Osteocyte (in vitro differentiated cells): ENCODE results near the gene SPTB. TPM values are rescaled to one million over a fixed set of nuclear protein-coding genes. Genes with fewer than 3 reads are reported as not detected.

Experiments
- DNase-seq: peaks from one replicate; pipeline ENCODE4 v3.0.0; 2021; ENCODE audit warnings: mixed read lengths; ENCODE audit not compliant: unreplicated experiment; ENCODE audit errors: extremely low spot score
- H3K27ac Mint-ChIP-seq: one replicate; pipeline ENCODE4 v1.8.0; 2021; ENCODE audit warnings: mild to moderate bottlenecking, mixed read lengths; ENCODE audit not compliant: unreplicated experiment
- H3K27me3 Mint-ChIP-seq: one replicate; pipeline ENCODE4 v1.8.0; 2021; ENCODE audit warnings: mixed read lengths; ENCODE audit not compliant: unreplicated experiment
- H3K36me3 Mint-ChIP-seq: one replicate; pipeline ENCODE4 v1.8.0; 2021; ENCODE audit warnings: mixed read lengths; ENCODE audit not compliant: unreplicated experiment
- H3K4me1 Mint-ChIP-seq: one replicate; pipeline ENCODE4 v1.8.0; 2021; ENCODE audit warnings: mixed read lengths; ENCODE audit not compliant: unreplicated experiment
- H3K4me3 Mint-ChIP-seq: one replicate; pipeline ENCODE4 v1.8.0; 2021; ENCODE audit warnings: mild to moderate bottlenecking, moderate library complexity, mixed read lengths; ENCODE audit not compliant: unreplicated experiment
- H3K9me3 Mint-ChIP-seq: one replicate; pipeline ENCODE4 v1.8.0; 2021; ENCODE audit warnings: mixed read lengths; ENCODE audit not compliant: unreplicated experiment
- CTCF ChIP-seq: fragments of 200-600 bp; sonication (generic); IDR thresholded peaks from 2 replicates; pipeline ENCODE4 v1.5.0; 2021; ENCODE audit warnings: antibody characterized with exemption, mild to moderate bottlenecking, moderate library complexity
- microRNA-seq: library from miRNA; unstranded; fragments of <30 nt; microRNA quantifications from one replicate; pipeline ENCODE4 v1.1.0, GENCODE V29; 2020; ENCODE audit not compliant: unreplicated experiment
- total RNA-seq: library from RNA; stranded (reverse); gene quantifications from 2 replicates; pipeline ENCODE4 v1.2.1, GENCODE V29; 2021

Gene SPTB
- total RNA-seq, 1 donor from 2014 or later, result 0.35 TPM

DNA sequence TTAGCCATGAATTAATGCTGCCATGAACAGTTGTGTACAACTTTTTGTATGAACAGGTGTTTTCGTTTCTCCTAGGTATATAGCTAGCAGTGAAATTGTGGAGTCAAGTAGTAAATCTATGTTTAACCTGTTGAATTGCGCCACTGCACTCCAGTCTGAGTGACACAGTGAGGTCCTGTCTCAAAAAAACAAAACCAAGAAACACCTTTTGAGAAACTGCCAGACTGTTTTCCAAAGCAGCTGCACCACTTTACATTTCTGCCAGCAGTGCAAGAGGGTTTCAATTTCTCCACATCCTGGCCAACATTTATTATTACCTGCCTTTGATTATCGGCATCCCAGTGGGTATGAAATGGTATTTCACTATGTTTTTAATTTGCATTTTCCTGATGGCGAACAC lies 178.8 kb downstream of the SPTB start:
- Mint-ChIP-seq H3K36me3 (no peaks in the 10 kb centered on the region), H3K9me3 (no peaks in the 10 kb centered on the region), H3K27ac (no peak overlapping the region), H3K4me3 (no peak overlapping the region), H3K4me1 (peaks cover 20% of the 10 kb centered on the region), H3K27me3 (peaks cover 6% of the 10 kb centered on the region)
- TF ChIP-seq CTCF, result no peak
- DNase-seq, result no peak

- Mint-ChIP-seq H3K4me3 (no peak overlapping the region), H3K4me1 (peaks cover 14% of the 10 kb centered on the region), H3K27me3 (peaks cover 6% of the 10 kb centered on the region), H3K27ac (no peak overlapping the region), H3K36me3 (no peaks in the 10 kb centered on the region), H3K9me3 (no peaks in the 10 kb centered on the region)
- DNase-seq, result no peak
- no peak for TF ChIP-seq CTCF
These were observed 179.4 kb downstream of the SPTB start for GRCh38 chr14:64700290-64700689.

DNA sequence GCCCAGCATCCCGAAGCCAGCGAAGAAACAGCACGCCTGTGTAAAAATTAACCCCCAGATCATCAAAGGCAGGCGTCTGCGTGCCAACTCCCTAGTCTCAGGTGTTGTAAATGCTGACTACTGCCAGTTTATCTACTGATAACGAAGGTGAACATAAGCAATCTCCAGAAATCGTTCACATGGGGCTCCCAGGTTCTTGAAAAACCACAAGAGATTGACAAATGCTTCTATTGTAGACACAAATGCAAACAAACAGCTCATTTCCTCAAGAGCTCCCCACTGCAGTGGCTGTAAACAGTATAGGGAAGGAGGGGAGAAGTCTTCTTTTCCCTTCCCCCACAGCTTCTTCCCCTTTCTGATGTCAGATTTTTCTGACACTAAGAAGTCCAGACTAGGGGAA lies 180.8 kb downstream of the SPTB start:
- TF ChIP-seq CTCF, result no peak
- Mint-ChIP-seq H3K36me3 (no peaks in the 10 kb centered on the region), H3K27me3 (peaks cover 6% of the 10 kb centered on the region), H3K4me3 (no peak overlapping the region), H3K9me3 (no peaks in the 10 kb centered on the region), H3K4me1 (peaks cover 15% of the 10 kb centered on the region), H3K27ac (no peak overlapping the region)
- no peak for DNase-seq

- no peak for TF ChIP-seq CTCF
- DNase-seq, result no peak
- H3K36me3 Mint-ChIP-seq, result no peaks in the 10 kb centered on the region
- H3K9me3 Mint-ChIP-seq, result no peaks in the 10 kb centered on the region
- no peak overlapping the region for H3K27ac Mint-ChIP-seq
- no peak overlapping the region for H3K4me3 Mint-ChIP-seq
- H3K4me1 Mint-ChIP-seq, result peaks cover 13% of the 10 kb centered on the region
- peaks cover 6% of the 10 kb centered on the region for H3K27me3 Mint-ChIP-seq
These were observed 183.3 kb downstream of the SPTB start for GRCh38 chr14:64696355-64696857.

Small RNA genes lying within 50 kb of the gene (microRNA-seq; reads per million reads assigned to microRNA genes)
- not detected for gene MIR7855

Other genes starting within 250 kb of the SPTB start
- gene PLEKHG3, start 175.5 kb downstream of the SPTB start, total RNA-seq, result 96.3 and 98.3 TPM in 2 replicates
- 51.6 and 53.1 TPM in 2 replicates for gene CHURC1, start 34.5 kb upstream of the SPTB start, total RNA-seq
- not detected in 2 replicates for gene GPX2, start 62.8 kb upstream of the SPTB start, total RNA-seq
- gene RAB15, start 92.4 kb upstream of the SPTB start, total RNA-seq, result 27.5 and 27.6 TPM in 2 replicates
- gene FNTB, start 107.0 kb upstream of the SPTB start, total RNA-seq, result 18.6 and 23.2 TPM in 2 replicates
- gene MAX, start 222.6 kb upstream of the SPTB start, total RNA-seq, result 119 and 120 TPM in 2 replicates